DMS 273 treated with DMSO at 0.1 percent for 48 hours (cell line): ENCODE results near the gene RCC1.
"Not testable (repeated sequence)": the region's sequence is repeated elsewhere in the genome, so short reads cannot be mapped to it uniquely, and the experiment has no call there.

Experiments
- DNase-seq: peaks from one replicate; lab custom pipeline; 2025; lab: John Stamatoyannopoulos, UW

RCC1 gene

GRCh38 chr1:28545246-28545628 lies 39.4 kb downstream of the RCC1 start:
- DNase-seq, result no peak

GRCh38 chr1:28548318-28548717 lies 42.5 kb downstream of the RCC1 start:
- no peak for DNase-seq

- DNase-seq, result no peak
Measured at GRCh38 chr1:28551381-28551780, 45.5 kb downstream of the RCC1 start.

GRCh38 chr1:28552758-28553663 lies 47.2 kb downstream of the RCC1 start, which contains the start of gene TRNAU1AP:
TSS of gene TRNAU1AP (plus strand) at chr1:28553085. CDS start at chr1:28553111, 26 bp downstream.
- peak; percentile 74 for DNase-seq

GRCh38 chr1:28560886-28561285 lies 55.0 kb downstream of the RCC1 start:
- no peak for DNase-seq

GRCh38 chr1:28564310-28564709 lies 58.5 kb downstream of the RCC1 start:
- DNase-seq, result no peak

GRCh38 chr1:28565040-28565439 lies 59.2 kb downstream of the RCC1 start:
- no peak for DNase-seq

GRCh38 chr1:28565726-28566125 lies 59.9 kb downstream of the RCC1 start:
- no peak for DNase-seq

GRCh38 chr1:28566931-28567330 lies 61.1 kb downstream of the RCC1 start:
- no peak for DNase-seq

- no peak for DNase-seq
Measured at GRCh38 chr1:28571911-28572310, 66.1 kb downstream of the RCC1 start.

GRCh38 chr1:28572891-28573290 lies 67.0 kb downstream of the RCC1 start:
- DNase-seq, result not testable (repeated sequence)

- no peak for DNase-seq
Measured at GRCh38 chr1:28573564-28573963, 67.7 kb downstream of the RCC1 start.

GRCh38 chr1:28577052-28577678 lies 71.3 kb downstream of the RCC1 start:
- DNase-seq, result no peak

GRCh38 chr1:28577738-28578536 lies 72.1 kb downstream of the RCC1 start:
- no peak for DNase-seq

- DNase-seq, result no peak
Measured at GRCh38 chr1:28578696-28579218, 72.9 kb downstream of the RCC1 start.

GRCh38 chr1:28579401-28579800 lies 73.6 kb downstream of the RCC1 start:
- no peak for DNase-seq

GRCh38 chr1:28580722-28581530 lies 75.1 kb downstream of the RCC1 start:
- no peak for DNase-seq

GRCh38 chr1:28581531-28582247 lies 75.8 kb downstream of the RCC1 start:
- DNase-seq, result peak; percentile 86

GRCh38 chr1:28582248-28582615 lies 76.4 kb downstream of the RCC1 start:
- no peak for DNase-seq

GRCh38 chr1:28586585-28587391 lies 80.9 kb downstream of the RCC1 start:
- not testable (repeated sequence) for DNase-seq
